Spleen (tissue), 7 donors: Measurements from ENCODE around the gene TRAM2.

ENCODE experiments used
- POLR2A ChIP-seq, 3 donors: fragments of 450-650 bp; IDR thresholded peaks; one replicate each; pipeline ENCODE4 v1.5.1; 2017; ENCODE audit warnings: antibody characterized with exemption in 3 of 3, mild to moderate bottlenecking in 1 of 3
- TF ChIP-seq, protein P1 (sequence below), 11 experiments: fragments of 200-600 bp in 7 of 11; fragments of 450-650 bp in 4 of 11; sonication (generic) in 4 of 11; IDR thresholded peaks in 8 of 11; conservative IDR thresholded peaks in 3 of 11; 1 replicate in 7 of 11; 2 replicates in 4 of 11; pipeline versions ENCODE4 v1.4.0 to v1.8.0; 2016 to 2021; ENCODE audit warnings: antibody characterized with exemption in 11 of 11, inconsistent platforms in 4 of 11, mild to moderate bottlenecking in 1 of 11
- donor health status: DM: no; HTN: no; CAD: no; lungs with moderate emphysema.
- donor health status: DM: no; HTN: no; CAD: no.
- donor health status: DM: no; HTN: no; CAD: no.

DNA sequence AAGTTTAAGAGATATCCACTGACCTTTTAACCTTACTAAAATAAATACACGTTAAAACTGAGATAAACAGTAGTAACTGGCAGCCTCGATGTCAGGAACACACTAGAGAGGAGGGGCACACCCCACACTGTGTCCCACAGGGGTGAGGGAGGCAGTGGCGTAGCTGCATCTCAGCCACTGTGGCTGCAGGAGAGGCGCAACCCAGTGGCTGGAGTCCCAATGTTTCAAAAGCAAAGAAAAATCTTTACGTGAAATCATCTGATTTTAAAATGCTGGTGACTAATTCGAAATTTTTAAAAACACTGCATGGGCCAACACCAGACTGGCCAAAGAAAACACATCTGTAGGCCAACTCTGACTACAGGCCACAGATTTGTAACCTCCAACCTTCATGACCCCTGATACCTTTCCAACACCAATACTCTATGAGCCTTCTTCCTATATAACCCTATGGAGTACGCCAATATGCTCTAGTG is 54.7 kb downstream of the TRAM2 start:
- TF ChIP-seq, protein P1, sequence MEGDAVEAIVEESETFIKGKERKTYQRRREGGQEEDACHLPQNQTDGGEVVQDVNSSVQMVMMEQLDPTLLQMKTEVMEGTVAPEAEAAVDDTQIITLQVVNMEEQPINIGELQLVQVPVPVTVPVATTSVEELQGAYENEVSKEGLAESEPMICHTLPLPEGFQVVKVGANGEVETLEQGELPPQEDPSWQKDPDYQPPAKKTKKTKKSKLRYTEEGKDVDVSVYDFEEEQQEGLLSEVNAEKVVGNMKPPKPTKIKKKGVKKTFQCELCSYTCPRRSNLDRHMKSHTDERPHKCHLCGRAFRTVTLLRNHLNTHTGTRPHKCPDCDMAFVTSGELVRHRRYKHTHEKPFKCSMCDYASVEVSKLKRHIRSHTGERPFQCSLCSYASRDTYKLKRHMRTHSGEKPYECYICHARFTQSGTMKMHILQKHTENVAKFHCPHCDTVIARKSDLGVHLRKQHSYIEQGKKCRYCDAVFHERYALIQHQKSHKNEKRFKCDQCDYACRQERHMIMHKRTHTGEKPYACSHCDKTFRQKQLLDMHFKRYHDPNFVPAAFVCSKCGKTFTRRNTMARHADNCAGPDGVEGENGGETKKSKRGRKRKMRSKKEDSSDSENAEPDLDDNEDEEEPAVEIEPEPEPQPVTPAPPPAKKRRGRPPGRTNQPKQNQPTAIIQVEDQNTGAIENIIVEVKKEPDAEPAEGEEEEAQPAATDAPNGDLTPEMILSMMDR (IDR thresholded peaks at IDR 0.05 in 8 of 11, conservative IDR thresholded peaks at IDR 0.05 in 3 of 11) = no peak
- no peak for TF ChIP-seq POLR2A (IDR thresholded peaks at IDR 0.05)
